ENCODE measurements around the gene GPR160. TPM values are rescaled to one million over a fixed set of nuclear protein-coding genes. Genes with fewer than 3 reads are reported as not detected.
A peak's percentile ranks its signal among the peaks of the same experiment; 100 is the strongest.

The GPR160 gene
- total and polyA plus RNA-seq, 12 donors = 0.76 to 5.8 (median 1.6) TPM

DNA sequence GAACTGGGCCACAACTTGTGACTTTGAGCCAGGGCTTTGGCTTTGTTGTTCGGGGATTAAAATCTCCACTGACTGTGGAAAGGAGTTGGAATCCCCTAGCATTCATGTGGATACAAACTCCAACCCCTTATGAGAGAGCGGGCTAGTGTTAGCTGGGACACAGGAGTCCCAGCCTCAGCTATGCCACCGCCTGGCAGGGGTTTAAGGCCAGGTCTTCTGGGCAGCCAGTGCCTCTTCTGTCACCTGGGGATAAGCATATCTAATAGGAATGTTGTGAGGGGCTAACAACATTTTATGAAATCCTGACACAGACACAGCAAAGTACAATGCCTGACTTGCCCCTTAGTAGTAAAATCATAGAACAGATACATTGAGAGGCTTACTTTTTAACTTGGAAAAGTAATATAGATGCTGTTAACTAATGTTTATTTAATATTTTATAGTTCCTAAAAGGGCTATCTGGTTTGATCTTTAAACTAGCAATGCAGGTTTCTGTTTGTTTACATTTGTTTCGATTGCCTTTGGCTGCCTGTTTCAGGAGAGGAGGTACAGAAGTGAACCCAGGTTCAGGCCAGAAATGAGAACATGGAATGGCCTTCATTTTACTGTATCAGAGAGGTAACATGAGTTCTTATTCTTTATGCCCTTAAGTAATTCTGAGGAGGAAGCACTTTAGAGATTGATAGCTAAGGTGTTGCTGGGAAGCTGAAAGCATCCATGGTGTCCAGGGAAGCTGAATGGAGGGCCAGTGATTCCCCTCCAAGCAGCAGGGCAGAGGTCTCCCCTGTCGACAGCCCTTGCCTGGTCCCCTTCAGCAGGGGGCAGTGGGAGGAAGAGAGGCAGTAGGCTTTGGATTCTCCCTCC lies 8.7 kb downstream of the GPR160 start:
- 81 to 100% (median 88%) methylated on average over 2 to 5 of the region's 5 CpGs for WGBS, 4 donors
- H3K27ac ChIP-seq = no peak overlapping the region
- H3K36me3 ChIP-seq (replicated peaks in 1 of 2) = no peaks in the 10 kb centered on the region
- H3K9me3 ChIP-seq (replicated peaks in 1 of 3) = no peaks in the 10 kb centered on the region
- no peaks in the 10 kb centered on the region for H3K27me3 ChIP-seq
- TF ChIP-seq, protein P1, sequence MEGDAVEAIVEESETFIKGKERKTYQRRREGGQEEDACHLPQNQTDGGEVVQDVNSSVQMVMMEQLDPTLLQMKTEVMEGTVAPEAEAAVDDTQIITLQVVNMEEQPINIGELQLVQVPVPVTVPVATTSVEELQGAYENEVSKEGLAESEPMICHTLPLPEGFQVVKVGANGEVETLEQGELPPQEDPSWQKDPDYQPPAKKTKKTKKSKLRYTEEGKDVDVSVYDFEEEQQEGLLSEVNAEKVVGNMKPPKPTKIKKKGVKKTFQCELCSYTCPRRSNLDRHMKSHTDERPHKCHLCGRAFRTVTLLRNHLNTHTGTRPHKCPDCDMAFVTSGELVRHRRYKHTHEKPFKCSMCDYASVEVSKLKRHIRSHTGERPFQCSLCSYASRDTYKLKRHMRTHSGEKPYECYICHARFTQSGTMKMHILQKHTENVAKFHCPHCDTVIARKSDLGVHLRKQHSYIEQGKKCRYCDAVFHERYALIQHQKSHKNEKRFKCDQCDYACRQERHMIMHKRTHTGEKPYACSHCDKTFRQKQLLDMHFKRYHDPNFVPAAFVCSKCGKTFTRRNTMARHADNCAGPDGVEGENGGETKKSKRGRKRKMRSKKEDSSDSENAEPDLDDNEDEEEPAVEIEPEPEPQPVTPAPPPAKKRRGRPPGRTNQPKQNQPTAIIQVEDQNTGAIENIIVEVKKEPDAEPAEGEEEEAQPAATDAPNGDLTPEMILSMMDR (IDR thresholded peaks at IDR 0.05) = no peak
- no peak for TF ChIP-seq POLR2A (IDR thresholded peaks at IDR 0.05)
- no peaks in the 10 kb centered on the region for H3K4me1 ChIP-seq (replicated peaks in 1 of 2)
- no peak overlapping the region for H3K4me3 ChIP-seq
- no peak for DNase-seq
- intact Hi-C loops (cut with DNase I) = no loop called here

GRCh38 chr3:170047133-170047404 lies 9.3 kb downstream of the GPR160 start:
- H3K9me3 ChIP-seq (replicated peaks in 1 of 3) = no peaks in the 10 kb centered on the region
- H3K4me1 ChIP-seq (replicated peaks in 1 of 2) = no peaks in the 10 kb centered on the region
- H3K4me3 ChIP-seq = no peak overlapping the region
- 90 to 100% (median 92%) methylated on average over 3 of the region's 3 CpGs for WGBS, 4 donors
- TF ChIP-seq POLR2A (IDR thresholded peaks at IDR 0.05) = no peak
- TF ChIP-seq, protein P1 (IDR thresholded peaks at IDR 0.05) = no peak
- H3K27ac ChIP-seq = no peak overlapping the region
- DNase-seq = no peak
- no peaks in the 10 kb centered on the region for H3K27me3 ChIP-seq
- H3K36me3 ChIP-seq (replicated peaks in 1 of 2) = no peaks in the 10 kb centered on the region
- intact Hi-C loops (cut with DNase I) = no loop called here

DNA sequence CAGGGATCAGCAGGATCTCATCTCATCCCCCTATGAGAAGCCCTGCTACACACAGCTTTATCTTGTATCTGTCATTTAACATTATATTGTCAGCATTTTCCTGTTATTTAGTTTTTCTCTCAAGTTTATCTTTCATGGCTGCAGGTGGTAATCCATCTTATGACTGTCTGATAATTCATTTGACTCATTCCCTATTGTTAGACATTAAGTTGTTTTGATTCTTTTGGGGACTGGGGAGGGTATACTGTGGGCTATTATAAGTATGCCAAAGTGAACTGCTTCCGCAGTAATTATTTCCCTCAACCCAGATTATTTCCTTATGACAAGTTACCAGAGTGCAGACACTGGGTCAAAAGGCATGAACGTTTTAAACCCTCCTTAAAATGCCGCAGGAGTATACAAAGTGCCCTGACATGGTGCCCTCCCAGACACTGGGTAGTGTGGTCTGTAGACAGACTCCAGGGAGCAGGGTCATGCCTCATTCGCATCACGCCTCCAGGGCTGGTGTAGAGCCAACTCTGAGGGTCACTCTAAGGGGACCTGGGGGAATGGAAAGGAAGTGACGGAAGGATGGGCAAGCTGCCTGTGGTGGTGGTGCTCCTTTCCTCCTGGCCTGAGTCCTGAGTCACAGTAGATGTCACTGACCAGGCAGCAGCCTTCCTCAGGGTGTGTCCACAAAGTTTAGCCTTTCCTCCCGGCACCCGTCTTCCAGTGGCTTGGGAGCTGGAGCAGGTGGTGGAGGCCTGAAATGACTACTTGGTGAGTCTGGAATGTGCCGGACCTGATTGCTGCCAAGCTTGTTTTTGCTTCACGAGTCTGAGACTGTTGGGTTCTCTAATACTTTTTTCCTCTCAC lies 11.6 kb downstream of the GPR160 start:
- Histone ChIP-seq H3K9me3 (replicated peaks in 1 of 3) (no peaks in the 10 kb centered on the region), H3K4me1 (replicated peaks in 1 of 2) (no peaks in the 10 kb centered on the region), H3K27ac (peak overlapping the region in 1 of 5 donors; percentile 29), H3K36me3 (replicated peaks in 1 of 2) (no peaks in the 10 kb centered on the region), H3K4me3 (no peak overlapping the region), H3K27me3 (no peaks in the 10 kb centered on the region)
- intact Hi-C loops (cut with DNase I) = no loop called here
- peak in 3 of 7 donors; percentile 9 to 25 (median 18) for DNase-seq
- TF ChIP-seq POLR2A (IDR thresholded peaks at IDR 0.05) = no peak
- TF ChIP-seq, protein P1 (IDR thresholded peaks at IDR 0.05) = no peak
- WGBS, 4 donors = 49 to 78% (median 63%) methylated on average over 9 to 10 of the region's 10 CpGs

GRCh38 chr3:170050753-170051152 lies 13.0 kb downstream of the GPR160 start:
- Histone ChIP-seq H3K27ac (no peak overlapping the region), H3K4me3 (no peak overlapping the region), H3K36me3 (replicated peaks in 1 of 2) (no peaks in the 10 kb centered on the region), H3K9me3 (replicated peaks in 1 of 3) (no peaks in the 10 kb centered on the region), H3K4me1 (replicated peaks in 1 of 2) (no peaks in the 10 kb centered on the region), H3K27me3 (no peaks in the 10 kb centered on the region)
- WGBS, 4 donors = 76 to 86% (median 81%) methylated on average over 4 of the region's 4 CpGs
- intact Hi-C loops (cut with DNase I) = no loop called here
- DNase-seq = no peak
- no peak for TF ChIP-seq POLR2A (IDR thresholded peaks at IDR 0.05)
- TF ChIP-seq, protein P1 (IDR thresholded peaks at IDR 0.05) = no peak

Measured in adrenal gland (tissue), 12 donors.